ENCODE data around the gene TTLL10.
"Not testable (repeated sequence)": the region's sequence is repeated elsewhere in the genome, so short reads cannot be mapped to it uniquely, and the experiment has no call there.

The TTLL10 gene

GRCh38 chr1:1171546-1172340, 1.9 kb upstream of the TTLL10 start:
- peak; percentile 22 for DNase-seq

- DNase-seq, result no peak
Measured at GRCh38 chr1:1173061-1173792, 453 bp upstream of the TTLL10 start.

GRCh38 chr1:1175221-1176062, 1.8 kb downstream of the TTLL10 start:
- no peak for DNase-seq

GRCh38 chr1:1176063-1176761, 2.5 kb downstream of the TTLL10 start:
- not testable (repeated sequence) for DNase-seq

- DNase-seq, result no peak
Measured at GRCh38 chr1:1176931-1177330, 3.3 kb downstream of the TTLL10 start.

GRCh38 chr1:1177452-1178206, 3.9 kb downstream of the TTLL10 start:
- no peak for DNase-seq

GRCh38 chr1:1178794-1179331, 5.2 kb downstream of the TTLL10 start:
- no peak for DNase-seq

GRCh38 chr1:1179346-1179982, 5.8 kb downstream of the TTLL10 start:
- no peak for DNase-seq

- no peak for DNase-seq
Measured at GRCh38 chr1:1179983-1180861, 6.5 kb downstream of the TTLL10 start.

GRCh38 chr1:1181129-1181937, 7.7 kb downstream of the TTLL10 start:
- no peak for DNase-seq

GRCh38 chr1:1181938-1182410, 8.3 kb downstream of the TTLL10 start:
- DNase-seq, result no peak

- DNase-seq, result no peak
Measured at GRCh38 chr1:1182491-1183220, 9.0 kb downstream of the TTLL10 start.

- DNase-seq, result no peak
Measured at GRCh38 chr1:1183221-1183747, 9.6 kb downstream of the TTLL10 start.

GRCh38 chr1:1183833-1184775, 10.4 kb downstream of the TTLL10 start:
- DNase-seq, result no peak

GRCh38 chr1:1185101-1185765, 11.6 kb downstream of the TTLL10 start:
- DNase-seq, result no peak

- DNase-seq, result no peak
Measured at GRCh38 chr1:1187938-1188337, 14.3 kb downstream of the TTLL10 start.

Measured in activated CD4-positive, alpha-beta T cell treated with anti-CD3 and anti-CD28 coated beads for 48 hours (primary cell).